Measurements from ENCODE around the gene FAM25C. TPM values are rescaled to one million over a fixed set of nuclear protein-coding genes. Genes with fewer than 3 reads are reported as not detected.
"Not testable (repeated sequence)": the region's sequence is repeated elsewhere in the genome, so short reads cannot be mapped to it uniquely, and the experiment has no call there.

Gene FAM25C
- total RNA-seq, result not detected in 2 replicates

DNA sequence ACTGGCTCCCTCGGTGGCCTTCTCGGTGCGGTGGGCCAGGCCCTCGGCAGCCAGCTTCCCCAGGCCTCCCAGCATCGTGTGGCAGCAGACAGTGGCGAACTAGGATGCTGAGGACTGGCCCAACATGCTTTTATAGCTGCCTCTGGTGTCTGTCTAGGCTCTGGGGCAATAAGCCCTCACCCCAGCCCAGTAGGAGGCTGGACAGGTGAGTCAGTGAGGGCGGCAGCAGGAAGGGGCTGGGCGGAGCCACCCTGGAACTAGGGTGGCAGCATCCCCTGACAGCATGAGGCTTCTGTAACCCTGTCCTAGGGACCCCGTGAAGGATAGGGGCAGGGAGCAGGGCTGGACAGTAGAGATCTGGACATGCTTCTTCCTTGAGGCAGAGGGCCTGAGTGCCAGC is at the start of gene FAM25C:
Gene FAM25C, minus strand, starts transcription at position 101 of the 400 bp plus-strand sequence. Its CDS starts 26 bp downstream, at position 75.
- intact Hi-C loops (cut with micrococcal nuclease), result not testable (repeated sequence)

DNA sequence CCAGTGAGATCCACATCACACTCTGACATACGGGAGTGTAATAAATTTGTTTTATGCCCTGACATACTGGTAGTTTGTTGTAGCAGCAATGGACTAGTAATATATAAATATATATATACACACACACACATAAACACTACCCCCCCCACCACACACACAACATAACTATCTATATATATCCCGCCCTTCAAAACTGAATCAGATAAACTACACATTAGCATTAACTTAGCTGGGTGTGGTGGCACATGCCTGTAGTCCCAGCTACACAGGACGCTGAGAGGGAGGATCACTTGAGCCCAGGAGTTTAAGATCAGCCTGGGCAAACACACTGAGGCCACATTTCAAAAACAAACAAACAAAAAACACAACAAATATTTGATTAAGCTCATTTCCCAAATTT is 45.0 kb upstream of the FAM25C start:
- intact Hi-C loops (cut with micrococcal nuclease), result not testable (repeated sequence)

DNA sequence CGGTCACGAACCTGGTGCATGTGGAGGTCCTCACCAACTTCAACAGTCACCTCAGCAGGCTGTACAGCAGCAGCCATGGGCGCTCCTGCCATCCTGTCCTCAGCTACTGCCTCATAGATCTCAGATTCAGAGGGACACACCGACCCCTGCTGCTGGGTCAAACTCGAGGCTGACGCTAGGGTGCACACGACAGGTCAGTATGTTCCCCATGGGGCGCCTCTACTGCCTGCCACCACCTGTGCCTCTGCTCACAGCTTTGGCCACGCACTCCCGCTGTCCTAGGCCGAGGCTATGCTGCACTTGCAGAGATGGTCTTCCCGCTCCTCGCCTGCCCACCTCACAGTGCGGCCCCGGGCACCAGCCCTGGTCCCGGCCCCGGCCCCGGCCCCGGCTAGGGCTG is 31.8 kb upstream of the FAM25C start:
- intact Hi-C loops (cut with micrococcal nuclease), result not testable (repeated sequence)

DNA sequence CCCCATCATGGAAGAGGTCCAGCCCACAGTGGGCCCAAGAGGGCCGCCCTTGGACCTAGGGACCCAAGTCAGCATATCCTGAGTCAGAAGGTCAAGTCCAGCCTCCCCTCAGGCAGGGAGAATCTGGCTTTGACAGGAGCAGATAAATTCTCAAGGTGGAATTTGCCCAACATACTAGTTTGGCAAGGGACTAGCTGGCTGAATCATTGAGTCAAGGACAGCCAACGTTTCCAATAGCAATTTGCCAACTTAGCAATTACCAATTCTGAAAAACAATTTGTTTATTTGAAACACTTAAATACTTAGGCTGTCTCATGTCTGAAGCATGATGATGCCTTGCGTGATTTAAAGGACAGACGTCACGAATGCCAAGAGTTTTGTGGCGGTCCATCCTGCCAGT is 2.7 kb upstream of the FAM25C start:
- intact Hi-C loops (cut with micrococcal nuclease), result not testable (repeated sequence)

DNA sequence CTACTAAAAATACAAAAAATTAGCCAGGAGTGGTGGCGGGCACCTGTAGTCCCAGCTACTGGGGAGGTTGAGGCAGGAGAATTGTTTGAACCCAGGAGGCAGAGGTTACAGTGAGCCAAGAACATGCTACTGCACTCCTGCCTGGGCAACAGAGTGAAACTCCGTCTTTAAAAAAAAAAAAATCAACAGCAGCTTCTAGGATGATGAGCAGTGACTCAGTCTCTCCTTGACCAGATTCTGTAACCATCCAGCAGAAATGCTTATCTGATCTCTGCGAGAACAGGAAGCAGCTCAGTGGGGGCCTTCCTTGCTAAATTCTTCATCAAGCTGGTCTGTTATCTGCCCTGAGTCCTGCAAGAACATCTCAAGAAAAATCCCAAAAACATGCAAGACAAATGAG is 5.5 kb downstream of the FAM25C start:
- intact Hi-C loops (cut with micrococcal nuclease), result not testable (repeated sequence)

DNA sequence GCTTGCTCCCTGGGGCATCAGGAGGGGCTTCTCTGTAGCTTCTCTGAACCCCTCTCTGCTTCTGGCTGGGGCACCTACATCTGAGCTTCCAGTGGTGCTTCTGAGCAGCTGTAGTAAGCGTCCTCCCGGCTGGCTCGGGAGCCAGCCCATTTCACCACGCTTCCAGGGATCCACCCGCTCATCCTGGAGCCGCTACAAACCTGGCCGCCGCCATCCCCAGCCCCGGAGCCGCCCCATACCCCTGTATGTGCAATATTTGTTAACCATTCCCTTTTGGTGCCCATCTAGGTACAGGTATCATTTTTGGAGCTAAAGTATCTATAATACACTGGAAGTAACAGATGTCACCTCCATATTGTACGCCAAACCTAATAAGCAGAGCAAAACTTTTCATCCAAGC is 7.0 kb downstream of the FAM25C start:
- intact Hi-C loops (cut with micrococcal nuclease), result not testable (repeated sequence)

DNA sequence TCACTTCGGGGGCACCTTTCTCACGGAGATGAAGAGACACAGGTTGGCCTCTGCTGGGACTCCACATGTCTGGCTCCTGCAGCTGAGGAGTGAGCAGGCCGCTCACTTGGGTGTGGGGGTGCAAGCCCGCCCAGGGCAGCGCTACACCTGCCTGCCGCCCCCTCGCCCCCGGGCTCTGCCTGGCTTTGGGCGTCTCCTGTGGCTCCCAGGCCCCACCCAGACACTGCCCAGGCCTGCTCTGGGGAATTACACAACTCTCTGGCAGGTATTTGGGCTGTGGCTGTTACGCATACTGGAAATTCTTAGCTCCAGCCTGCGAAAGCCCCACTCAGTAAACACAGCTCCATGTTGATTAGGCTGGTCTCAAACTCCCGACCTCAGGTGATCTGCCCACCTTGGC is 7.9 kb downstream of the FAM25C start:
- intact Hi-C loops (cut with micrococcal nuclease), result not testable (repeated sequence)

DNA sequence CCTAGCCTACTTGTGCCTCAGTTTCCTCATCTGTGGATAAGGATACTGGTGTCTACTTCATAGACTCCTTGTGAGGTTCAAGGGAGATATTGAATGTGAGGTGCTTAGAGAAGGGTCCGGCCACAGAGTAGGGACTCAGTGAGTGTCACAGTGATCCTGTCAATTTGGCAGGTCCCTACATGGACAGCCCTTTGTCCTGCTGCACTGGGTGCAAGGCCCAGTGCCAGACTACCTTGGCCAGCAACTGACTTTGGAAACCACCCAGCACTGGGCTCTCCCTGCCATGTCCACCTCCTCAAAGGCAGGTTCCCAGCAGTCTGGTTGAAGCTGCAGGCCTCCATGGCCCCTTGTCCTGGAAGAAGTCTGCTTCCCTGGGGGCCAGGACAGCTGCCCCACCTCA is 9.5 kb downstream of the FAM25C start:
- intact Hi-C loops (cut with micrococcal nuclease), result not testable (repeated sequence)

DNA sequence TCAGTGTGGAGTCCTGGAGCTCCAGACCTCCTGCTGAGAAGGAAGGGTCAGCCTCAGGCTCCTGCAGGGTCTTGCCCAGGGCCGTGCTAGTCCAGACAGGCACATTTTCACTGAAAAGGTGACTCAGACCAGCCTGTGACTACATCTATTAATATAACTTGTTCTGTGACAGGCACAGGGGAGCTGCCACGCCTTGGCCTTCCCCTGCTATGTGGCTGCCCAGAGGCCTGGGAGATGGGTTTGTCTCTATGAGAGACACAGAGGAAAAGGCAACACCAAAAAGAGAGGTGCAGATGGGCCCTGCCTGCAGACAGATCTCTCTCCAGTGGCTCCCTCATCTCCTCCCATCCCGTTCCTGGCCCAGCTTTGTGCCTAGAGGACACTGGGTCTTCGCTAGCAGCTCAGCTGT is 10.0 kb downstream of the FAM25C start:
- intact Hi-C loops (cut with micrococcal nuclease), result not testable (repeated sequence)

DNA sequence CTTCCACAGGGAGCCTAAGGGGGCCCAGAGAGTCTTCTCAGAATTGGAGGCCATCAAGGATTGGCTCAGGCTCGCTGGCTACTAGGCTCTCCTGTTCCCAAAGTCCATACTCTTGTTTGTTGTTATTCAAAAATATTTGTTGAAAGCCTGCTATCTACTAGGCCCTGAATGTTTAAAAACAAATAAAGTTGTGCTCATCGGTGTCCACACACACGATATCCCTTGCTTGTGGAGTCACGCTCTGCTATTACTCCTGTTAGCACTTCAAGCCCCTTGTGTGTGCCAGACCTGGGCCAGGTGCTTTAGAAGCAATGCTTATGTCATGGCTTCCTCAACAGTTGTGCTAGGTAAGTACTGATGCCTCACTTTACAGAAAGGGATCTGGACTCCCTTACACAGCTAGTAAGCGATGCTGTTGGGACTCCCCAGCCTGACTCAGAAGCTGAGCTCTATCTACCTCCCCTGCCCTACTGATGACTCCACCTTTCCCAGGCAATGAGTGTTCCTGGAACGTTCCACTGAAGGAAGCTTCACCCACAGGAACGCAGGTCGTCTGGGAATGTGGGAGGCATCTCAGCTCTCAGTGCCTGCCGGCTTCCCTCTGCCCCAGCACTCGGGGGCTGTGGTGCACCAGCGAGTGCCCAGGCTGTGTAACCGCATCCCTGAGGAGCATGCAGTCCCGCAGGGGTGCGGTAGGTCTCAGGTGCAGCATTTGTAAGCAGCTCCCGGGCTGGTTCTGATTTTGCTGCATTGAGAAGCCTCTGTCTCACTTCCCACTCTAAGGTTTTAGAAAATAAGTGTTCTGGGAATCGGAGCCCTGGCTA is 10.7 kb downstream of the FAM25C start:
- intact Hi-C loops (cut with micrococcal nuclease), result not testable (repeated sequence)

DNA sequence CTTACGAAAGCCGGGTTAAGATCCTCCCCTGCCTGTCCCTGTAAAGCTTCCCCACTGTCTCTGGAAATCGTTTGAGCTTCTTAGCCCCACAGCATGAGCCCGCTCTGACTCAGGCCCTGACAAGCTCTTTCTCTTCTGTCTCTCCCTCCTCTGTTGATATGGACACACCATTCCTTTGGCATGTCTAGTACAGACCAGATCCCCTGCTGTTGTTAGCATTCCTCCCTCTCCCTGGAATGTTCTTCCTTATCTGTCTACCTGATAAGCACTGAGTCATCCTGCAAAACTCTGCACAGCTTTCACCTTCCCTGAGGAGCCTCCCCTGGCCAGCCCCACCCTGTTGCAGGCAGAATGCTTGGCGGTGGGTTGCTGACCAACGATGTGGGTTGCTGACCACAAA is 11.6 kb downstream of the FAM25C start:
- intact Hi-C loops (cut with micrococcal nuclease), result not testable (repeated sequence)

DNA sequence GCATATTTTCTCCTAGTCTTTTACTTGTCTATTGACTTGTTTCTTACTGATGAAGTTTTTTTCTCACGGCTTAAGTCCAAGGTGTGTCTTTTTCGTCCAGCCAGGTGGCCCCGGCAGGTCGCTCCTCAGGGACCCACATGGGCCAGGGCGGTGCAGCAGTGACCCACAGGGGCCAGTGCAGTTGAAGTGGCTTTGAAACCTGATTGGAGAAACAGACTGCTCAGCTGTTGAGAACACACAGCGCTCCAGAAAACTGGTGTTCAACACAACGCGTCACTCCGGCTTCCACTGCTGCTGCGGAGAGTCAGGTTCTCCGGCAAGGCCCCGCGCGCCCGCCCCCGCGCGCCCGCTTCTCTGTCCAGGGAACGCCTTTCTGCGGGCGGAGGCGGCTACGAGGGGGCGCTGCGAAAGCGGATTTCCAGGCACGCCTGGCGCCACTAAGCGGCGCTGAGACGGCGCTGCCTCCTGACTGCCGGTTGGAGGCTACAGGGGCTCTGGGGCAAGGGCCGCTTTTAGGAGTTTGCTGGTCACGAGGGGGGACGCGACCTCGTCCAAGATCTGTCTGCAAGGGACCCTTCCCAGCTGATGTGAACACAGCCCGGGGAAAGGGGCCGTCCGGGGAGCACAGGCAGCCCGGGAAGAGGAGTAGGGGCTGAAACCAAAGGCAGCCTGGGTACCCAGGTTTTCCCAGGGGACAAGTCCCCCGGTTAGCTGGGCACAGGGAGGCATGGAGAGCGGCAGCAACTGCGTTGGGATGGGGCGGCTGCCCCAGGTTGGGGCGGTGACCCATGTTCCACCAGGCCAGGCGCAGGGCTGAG is 13.0 kb downstream of the FAM25C start:
- intact Hi-C loops (cut with micrococcal nuclease), result not testable (repeated sequence)

DNA sequence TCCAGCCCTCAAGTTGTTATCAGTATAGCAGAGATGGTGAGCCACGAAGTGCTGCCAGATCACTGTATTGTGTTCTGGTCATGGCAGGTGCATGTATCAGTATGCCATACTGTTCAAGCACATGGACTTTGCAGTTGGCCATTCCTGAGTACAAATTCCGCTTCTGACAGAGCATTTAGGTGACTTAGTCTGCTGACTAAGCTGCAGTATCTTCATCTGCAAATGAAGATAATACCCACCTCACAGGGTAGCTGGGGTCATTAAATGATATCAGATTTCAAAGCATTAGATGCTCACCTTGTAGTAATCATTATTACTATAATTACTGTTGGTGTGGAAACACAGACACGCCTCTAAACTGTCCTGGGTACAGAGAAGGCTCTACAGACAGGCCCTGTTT is 24.2 kb downstream of the FAM25C start:
- intact Hi-C loops (cut with micrococcal nuclease), result not testable (repeated sequence)

DNA sequence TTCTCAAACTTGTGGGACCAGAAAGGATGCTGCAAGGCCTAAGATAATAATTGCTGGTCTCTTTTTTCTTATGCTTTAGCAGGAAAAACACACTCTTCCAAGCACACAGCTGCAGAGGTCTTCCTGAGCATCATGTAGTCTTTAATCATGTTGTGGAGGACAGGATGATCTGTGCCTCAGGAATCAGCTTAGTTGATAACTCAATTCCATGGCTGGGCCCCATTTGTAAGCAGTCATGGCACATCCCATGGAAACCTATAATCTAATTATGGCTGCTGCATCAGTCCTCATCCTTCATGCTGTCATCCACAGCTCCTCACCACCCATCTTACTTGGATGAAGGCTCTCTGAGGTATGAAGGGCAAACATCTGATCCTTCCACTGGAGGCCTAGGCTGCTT is 26.5 kb downstream of the FAM25C start:
- intact Hi-C loops (cut with micrococcal nuclease), result not testable (repeated sequence)

DNA sequence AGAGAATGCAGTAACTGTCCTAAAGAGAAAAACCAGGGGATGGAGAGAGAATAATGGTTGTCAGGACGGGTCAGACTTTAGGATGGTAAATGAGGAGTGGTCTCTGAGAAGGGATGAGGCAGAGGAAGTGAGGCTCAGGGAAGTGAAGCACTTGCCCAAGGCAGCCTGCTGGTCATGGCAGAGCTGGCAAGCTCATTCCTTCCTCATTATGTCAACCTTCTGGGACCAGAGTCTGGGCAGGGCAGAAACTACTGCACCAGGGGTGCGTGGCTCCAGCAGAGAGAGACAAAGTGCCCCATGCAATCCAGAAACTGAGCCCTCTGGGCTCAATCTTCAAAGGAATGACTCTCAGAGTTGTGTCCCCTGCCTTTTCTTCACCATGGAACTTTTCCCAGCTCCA is 27.5 kb downstream of the FAM25C start:
- intact Hi-C loops (cut with micrococcal nuclease), result not testable (repeated sequence)

DNA sequence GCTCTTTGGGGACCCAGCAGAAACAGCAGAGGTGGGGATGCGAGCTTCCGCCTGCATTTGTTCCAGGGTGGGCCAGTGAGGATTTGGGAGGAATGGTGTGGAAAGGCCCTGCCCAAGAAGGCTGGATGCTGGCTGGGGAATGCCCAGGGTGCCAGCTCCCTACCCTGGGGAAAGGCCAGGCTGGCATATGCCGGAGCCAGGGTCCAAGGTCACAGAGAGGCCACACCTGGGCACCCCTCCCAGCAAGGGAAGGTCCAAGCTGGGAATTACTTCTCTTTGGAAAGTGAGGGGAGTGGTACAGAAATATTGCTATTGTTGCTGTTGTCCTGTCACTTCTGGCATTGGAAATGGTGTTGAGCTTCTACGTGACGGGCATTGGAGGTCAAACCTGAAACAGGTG is 28.0 kb downstream of the FAM25C start:
- intact Hi-C loops (cut with micrococcal nuclease), result not testable (repeated sequence)

DNA sequence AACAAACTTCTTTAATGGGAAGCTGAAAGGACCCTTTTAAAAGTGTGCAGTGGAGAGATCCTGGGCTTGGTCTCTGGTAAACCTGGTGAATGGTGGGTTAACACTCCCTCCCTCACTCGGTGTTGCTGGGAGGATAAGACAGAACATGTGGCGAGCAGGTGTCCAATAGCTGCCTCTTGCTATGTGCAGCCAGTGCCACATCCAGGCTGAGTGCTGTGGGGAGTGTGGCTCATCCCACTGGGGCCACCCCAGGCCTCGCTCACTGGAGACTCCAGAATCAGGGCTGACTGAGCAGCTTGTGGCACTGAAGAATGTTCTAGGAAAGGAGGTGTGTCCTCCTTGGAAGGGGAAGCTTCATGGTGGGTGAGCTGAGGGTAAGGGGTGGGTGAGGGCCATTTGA is 29.5 kb downstream of the FAM25C start:
- intact Hi-C loops (cut with micrococcal nuclease), result not testable (repeated sequence)

DNA sequence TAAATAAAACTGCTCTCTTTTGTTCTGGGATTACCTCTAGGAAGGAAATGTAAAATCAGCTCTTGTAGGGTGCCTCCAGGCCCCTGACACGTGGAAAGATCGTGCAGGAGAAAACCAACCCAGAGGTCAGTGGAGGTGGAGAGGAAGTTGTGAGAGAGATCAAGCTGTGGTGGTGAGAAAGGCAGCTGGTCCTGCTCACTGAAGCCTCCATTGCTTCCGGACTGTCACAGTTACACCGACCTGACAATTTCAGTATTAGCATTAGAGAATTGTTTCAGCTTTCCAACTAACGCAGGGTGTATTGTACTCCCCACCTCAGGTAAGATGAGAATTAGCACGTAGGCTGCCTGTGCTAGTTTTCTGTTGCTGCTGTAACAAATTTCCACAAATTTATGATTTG is 30.6 kb downstream of the FAM25C start:
- intact Hi-C loops (cut with micrococcal nuclease), result not testable (repeated sequence)

DNA sequence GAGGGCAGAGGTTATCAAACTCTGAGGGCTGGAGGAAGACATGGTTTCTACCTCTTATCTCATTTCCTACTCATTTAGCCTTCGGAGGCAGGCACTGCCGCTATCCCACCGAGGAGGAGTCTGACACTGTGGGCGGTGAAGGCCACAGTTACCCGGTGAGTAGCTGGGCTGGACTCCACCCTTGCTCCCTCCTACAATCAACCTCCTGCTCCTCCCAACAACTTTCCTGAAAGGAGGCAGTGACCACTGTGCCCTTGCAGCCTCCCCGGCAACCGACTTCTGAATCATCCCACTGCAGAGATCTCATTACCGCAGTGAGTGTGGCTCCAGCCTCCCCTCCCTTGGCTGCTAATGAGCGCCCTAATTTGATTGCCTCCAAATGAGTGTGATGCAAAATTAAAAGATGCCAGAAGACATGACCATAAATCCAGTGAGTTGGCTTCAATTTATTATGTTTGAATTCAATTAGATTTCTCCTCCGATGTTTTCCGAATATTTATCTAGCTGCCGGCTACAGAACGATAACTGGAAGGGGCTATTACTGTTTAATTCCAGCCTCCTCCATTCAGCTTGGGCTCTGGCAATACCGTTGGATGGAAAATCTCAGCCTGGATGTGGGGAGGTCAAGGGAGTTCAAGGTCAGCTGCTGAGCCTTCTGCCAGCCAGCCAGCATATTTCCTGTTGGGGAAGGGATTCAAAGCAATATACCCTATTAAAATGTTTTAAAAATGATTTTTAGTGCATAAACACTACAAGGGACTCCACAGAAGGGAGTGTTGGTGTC is 35.1 kb downstream of the FAM25C start:
- intact Hi-C loops (cut with micrococcal nuclease), result not testable (repeated sequence)

DNA sequence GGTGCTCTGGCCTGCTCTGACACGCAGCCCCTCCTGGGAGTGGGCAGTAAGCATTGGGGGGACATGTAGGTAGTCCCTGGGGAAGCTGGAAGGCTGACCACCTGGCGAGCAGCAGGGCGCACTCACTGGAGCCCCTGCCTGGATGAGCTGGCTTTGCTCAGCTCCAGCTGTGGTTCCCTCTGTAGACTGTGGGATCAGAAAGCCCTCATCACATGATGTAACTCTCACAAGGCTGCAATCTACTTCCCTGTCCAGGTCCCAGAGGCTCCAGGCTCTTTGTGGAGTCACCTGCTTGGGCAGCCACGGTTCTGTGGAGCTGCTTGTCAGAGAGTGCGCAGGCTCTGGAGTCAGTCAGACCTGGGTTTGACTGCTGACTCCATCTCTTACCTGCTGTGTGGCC is 36.8 kb downstream of the FAM25C start:
- intact Hi-C loops (cut with micrococcal nuclease), result not testable (repeated sequence)

DNA sequence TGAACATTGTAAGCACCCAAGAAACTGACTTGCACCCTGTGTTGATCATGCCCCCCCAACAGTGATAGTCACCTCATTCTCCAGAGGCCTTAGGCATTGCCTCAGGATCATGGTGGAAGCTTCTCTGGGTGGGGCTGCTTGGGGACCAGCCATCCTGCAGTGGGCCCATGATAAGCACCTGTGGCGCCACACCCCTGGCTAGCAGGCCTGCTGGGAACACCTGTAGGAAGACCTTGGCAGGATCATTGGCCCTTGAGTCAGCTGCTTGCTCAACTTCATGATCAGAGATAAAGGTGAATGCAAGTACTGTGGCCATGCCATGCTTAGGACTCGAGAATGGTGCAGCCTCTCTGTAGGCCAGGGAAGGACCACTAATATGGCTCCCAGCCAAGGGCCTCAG is 38.9 kb downstream of the FAM25C start:
- intact Hi-C loops (cut with micrococcal nuclease), result not testable (repeated sequence)

DNA sequence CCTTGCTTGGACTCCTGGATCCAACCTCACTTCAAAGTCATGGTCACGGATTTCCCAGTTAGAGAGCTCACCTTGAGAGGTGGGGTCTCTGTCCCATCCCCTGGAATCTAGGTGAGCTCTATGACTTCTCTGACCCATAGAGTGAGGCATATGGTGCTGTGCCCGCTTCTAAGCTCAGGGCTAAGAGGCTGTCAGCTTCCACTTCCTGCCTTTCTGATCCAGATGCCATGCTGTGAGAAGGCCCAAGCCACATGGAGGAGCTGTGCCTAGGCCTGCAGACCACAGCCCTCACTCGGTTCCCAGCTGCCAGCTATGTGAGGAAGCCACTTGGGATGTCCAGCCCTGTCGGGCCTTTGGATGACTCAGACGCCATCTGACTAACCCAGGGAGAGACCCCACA is 39.9 kb downstream of the FAM25C start:
- intact Hi-C loops (cut with micrococcal nuclease), result not testable (repeated sequence)

Data from T-helper 2 cell treated with Interferon-gamma antibody and Interleukin-4, amounts not matched to agents 100 ng/mL and 5 ng/mL, for 36 hours (primary cell).